ENCODE data around the gene ACTN1. TPM values are rescaled to one million over a fixed set of nuclear protein-coding genes. Genes with fewer than 3 reads are reported as not detected.

The ACTN1 gene
- total RNA-seq, 1 donor from 2014 or later, result 60.1 TPM

GRCh38 chr14:68921049-68921448 is 58.1 kb downstream of the ACTN1 start:
- DNase-seq (ENCODE audit: low spot score) (no peak), ATAC-seq (no peak)

GRCh38 chr14:68919129-68919927 is 59.8 kb downstream of the ACTN1 start:
- ATAC-seq, result no peak
- no peak for DNase-seq (ENCODE audit: low spot score)

- DNase-seq (ENCODE audit: low spot score) (no peak), ATAC-seq (no peak)
These were observed 60.5 kb downstream of the ACTN1 start for GRCh38 chr14:68918612-68919011.

GRCh38 chr14:68916358-68916941 is 62.7 kb downstream of the ACTN1 start:
- DNase-seq (ENCODE audit: low spot score) (no peak), ATAC-seq (no peak)

- no peak for DNase-seq (ENCODE audit: low spot score)
- no peak for ATAC-seq
These were observed 65.6 kb downstream of the ACTN1 start for GRCh38 chr14:68913516-68913915.

- ATAC-seq, result peak; percentile 98
- peak; percentile 74 for DNase-seq (ENCODE audit: low spot score)
These were observed 67.4 kb downstream of the ACTN1 start for GRCh38 chr14:68911594-68912227.

GRCh38 chr14:68910540-68910939 is 68.6 kb downstream of the ACTN1 start:
- ATAC-seq (no peak), DNase-seq (ENCODE audit: low spot score) (no peak)

- ATAC-seq, result no peak
- no peak for DNase-seq (ENCODE audit: low spot score)
These were observed 70.3 kb downstream of the ACTN1 start for GRCh38 chr14:68908803-68909202.

GRCh38 chr14:68908201-68908600 is 70.9 kb downstream of the ACTN1 start:
- ATAC-seq (no peak), DNase-seq (ENCODE audit: low spot score) (no peak)

- ATAC-seq (no peak), DNase-seq (ENCODE audit: low spot score) (no peak)
These were observed 72.7 kb downstream of the ACTN1 start for GRCh38 chr14:68906439-68906838.

- no peak for ATAC-seq
- DNase-seq (ENCODE audit: low spot score), result no peak
These were observed 73.8 kb downstream of the ACTN1 start for GRCh38 chr14:68905107-68905895.

- no peak for ATAC-seq
- no peak for DNase-seq (ENCODE audit: low spot score)
These were observed 76.7 kb downstream of the ACTN1 start for GRCh38 chr14:68902357-68902756.

GRCh38 chr14:68899033-68899603 is 80.0 kb downstream of the ACTN1 start:
- no peak for ATAC-seq
- no peak for DNase-seq (ENCODE audit: low spot score)

- ATAC-seq, result no peak
- no peak for DNase-seq (ENCODE audit: low spot score)
These were observed 80.7 kb downstream of the ACTN1 start for GRCh38 chr14:68898248-68899032.

GRCh38 chr14:68897559-68898155 is 81.4 kb downstream of the ACTN1 start:
- no peak for DNase-seq (ENCODE audit: low spot score)
- no peak for ATAC-seq

GRCh38 chr14:68896132-68896531 is 83.0 kb downstream of the ACTN1 start:
- ATAC-seq, result no peak

GRCh38 chr14:68894802-68895703 is 84.0 kb downstream of the ACTN1 start:
- DNase-seq (ENCODE audit: low spot score), result no peak
- ATAC-seq, result no peak

More at GRCh38 chr14:68896132-68896531, 83.0 kb downstream of the ACTN1 start:
- DNase-seq (ENCODE audit: low spot score), result no peak

GRCh38 chr14:68894123-68894522 is 85.0 kb downstream of the ACTN1 start:
- ATAC-seq (peak; percentile 35), DNase-seq (ENCODE audit: low spot score) (no peak)

GRCh38 chr14:68893566-68893965 is 85.5 kb downstream of the ACTN1 start:
- ATAC-seq, result no peak
- no peak for DNase-seq (ENCODE audit: low spot score)
